ENCODE measurements around the gene ANXA3. TPM values are rescaled to one million over a fixed set of nuclear protein-coding genes. Genes with fewer than 3 reads are reported as not detected.

The ANXA3 gene
- total RNA-seq, 1 donor from 2014 or later: 1.9 TPM

GRCh38 chr4:78599147-78599546, 47.6 kb downstream of the ANXA3 start:
- no peaks in the 10 kb centered on the region for H3K36me3 Mint-ChIP-seq
- H2AFZ ChIP-seq (replicated peaks): no peak overlapping the region
- H3K9ac ChIP-seq: no peak overlapping the region
- no peak for DNase-seq (ENCODE audit: low spot score)
- no peaks in the 10 kb centered on the region for H3K27me3 Mint-ChIP-seq (ENCODE audit: insufficient read depth, low read depth)
- no peaks in the 10 kb centered on the region for H3K9me3 Mint-ChIP-seq
- TF ChIP-seq EZH2phosphoT487 (IDR thresholded peaks at IDR 0.05): no peak
- no peak for TF ChIP-seq EZH2 (IDR thresholded peaks at IDR 0.05)
- TF ChIP-seq, protein P1, sequence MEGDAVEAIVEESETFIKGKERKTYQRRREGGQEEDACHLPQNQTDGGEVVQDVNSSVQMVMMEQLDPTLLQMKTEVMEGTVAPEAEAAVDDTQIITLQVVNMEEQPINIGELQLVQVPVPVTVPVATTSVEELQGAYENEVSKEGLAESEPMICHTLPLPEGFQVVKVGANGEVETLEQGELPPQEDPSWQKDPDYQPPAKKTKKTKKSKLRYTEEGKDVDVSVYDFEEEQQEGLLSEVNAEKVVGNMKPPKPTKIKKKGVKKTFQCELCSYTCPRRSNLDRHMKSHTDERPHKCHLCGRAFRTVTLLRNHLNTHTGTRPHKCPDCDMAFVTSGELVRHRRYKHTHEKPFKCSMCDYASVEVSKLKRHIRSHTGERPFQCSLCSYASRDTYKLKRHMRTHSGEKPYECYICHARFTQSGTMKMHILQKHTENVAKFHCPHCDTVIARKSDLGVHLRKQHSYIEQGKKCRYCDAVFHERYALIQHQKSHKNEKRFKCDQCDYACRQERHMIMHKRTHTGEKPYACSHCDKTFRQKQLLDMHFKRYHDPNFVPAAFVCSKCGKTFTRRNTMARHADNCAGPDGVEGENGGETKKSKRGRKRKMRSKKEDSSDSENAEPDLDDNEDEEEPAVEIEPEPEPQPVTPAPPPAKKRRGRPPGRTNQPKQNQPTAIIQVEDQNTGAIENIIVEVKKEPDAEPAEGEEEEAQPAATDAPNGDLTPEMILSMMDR (IDR thresholded peaks at IDR 0.05): no peak
- H3K4me1 ChIP-seq: no peaks in the 10 kb centered on the region
- no peaks in the 10 kb centered on the region for H3K4me1 Mint-ChIP-seq
- no peaks in the 10 kb centered on the region for H3K79me2 ChIP-seq (ENCODE audit: low read depth)
- H4K20me1 ChIP-seq (ENCODE audit: low read depth): no peaks in the 10 kb centered on the region
- no peaks in the 10 kb centered on the region for H3K27me3 ChIP-seq
- H3K4me3 ChIP-seq: no peak overlapping the region
- no peak overlapping the region for H3K27ac Mint-ChIP-seq
- H3F3A ChIP-seq (ENCODE audit: low read depth): no peaks in the 10 kb centered on the region
- no peaks in the 10 kb centered on the region for H3K9me3 ChIP-seq (ENCODE audit: low read depth)
- H3K4me3 Mint-ChIP-seq: no peak overlapping the region
- no peaks in the 10 kb centered on the region for H3K36me3 ChIP-seq
- H3K27ac ChIP-seq: no peak overlapping the region
- no peak overlapping the region for H3K4me2 ChIP-seq

DNA sequence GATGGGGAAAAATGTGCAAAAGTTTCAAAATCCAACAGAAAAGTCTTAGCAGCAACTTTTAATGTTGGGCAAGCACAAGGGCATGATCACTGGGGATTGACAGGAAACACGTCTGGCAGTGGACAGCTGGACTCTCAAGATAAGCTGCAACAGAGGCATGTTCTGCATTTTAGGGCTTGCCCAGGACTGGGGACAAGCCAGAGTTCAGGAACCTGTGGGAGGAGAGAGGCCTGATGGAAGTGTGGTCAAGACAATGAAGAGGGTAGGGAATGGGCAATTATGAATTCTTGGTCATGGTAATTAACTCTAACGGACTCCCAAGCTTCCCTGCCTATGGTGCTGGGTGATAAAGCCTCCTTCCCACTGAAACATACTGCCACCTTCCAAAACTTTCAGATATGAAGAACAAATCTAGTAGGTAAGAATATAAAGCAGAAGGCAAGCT, 48.4 kb downstream of the ANXA3 start:
- no peak for DNase-seq (ENCODE audit: low spot score)
- H3K4me3 Mint-ChIP-seq: no peak overlapping the region
- Histone ChIP-seq H2AFZ (replicated peaks) (no peak overlapping the region), H3K4me3 (no peak overlapping the region), H3K9me3 (ENCODE audit: low read depth) (no peaks in the 10 kb centered on the region), H3K36me3 (no peaks in the 10 kb centered on the region), H3K9ac (no peak overlapping the region), H3K27me3 (no peaks in the 10 kb centered on the region), H3K4me1 (no peaks in the 10 kb centered on the region), H3K4me2 (no peak overlapping the region), H3K27ac (no peak overlapping the region), H3F3A (ENCODE audit: low read depth) (no peaks in the 10 kb centered on the region), H4K20me1 (ENCODE audit: low read depth) (no peaks in the 10 kb centered on the region), H3K79me2 (ENCODE audit: low read depth) (no peaks in the 10 kb centered on the region)
- H3K9me3 Mint-ChIP-seq: no peaks in the 10 kb centered on the region
- no peaks in the 10 kb centered on the region for H3K36me3 Mint-ChIP-seq
- no peaks in the 10 kb centered on the region for H3K4me1 Mint-ChIP-seq
- TF ChIP-seq, protein P1 (IDR thresholded peaks at IDR 0.05): no peak
- no peaks in the 10 kb centered on the region for H3K27me3 Mint-ChIP-seq (ENCODE audit: insufficient read depth, low read depth)
- H3K27ac Mint-ChIP-seq: no peak overlapping the region

- H3K9me3 Mint-ChIP-seq: no peaks in the 10 kb centered on the region
These were observed 49.4 kb downstream of the ANXA3 start for GRCh38 chr4:78601013-78601412.

More at GRCh38 chr4:78601013-78601412, 49.4 kb downstream of the ANXA3 start:
- Histone ChIP-seq H3K9ac (no peak overlapping the region), H3K4me3 (no peak overlapping the region), H3K36me3 (no peaks in the 10 kb centered on the region), H3K27ac (no peak overlapping the region), H3K4me2 (no peak overlapping the region), H3K27me3 (no peaks in the 10 kb centered on the region), H4K20me1 (ENCODE audit: low read depth) (no peaks in the 10 kb centered on the region), H2AFZ (replicated peaks) (no peak overlapping the region), H3F3A (ENCODE audit: low read depth) (no peaks in the 10 kb centered on the region), H3K9me3 (ENCODE audit: low read depth) (no peaks in the 10 kb centered on the region), H3K79me2 (ENCODE audit: low read depth) (no peaks in the 10 kb centered on the region), H3K4me1 (no peaks in the 10 kb centered on the region)
- H3K36me3 Mint-ChIP-seq: no peaks in the 10 kb centered on the region
- DNase-seq (ENCODE audit: low spot score): no peak
- no peak overlapping the region for H3K4me3 Mint-ChIP-seq
- TF ChIP-seq EZH2phosphoT487 (IDR thresholded peaks at IDR 0.05) (no peak), EZH2 (IDR thresholded peaks at IDR 0.05) (no peak)
- TF ChIP-seq, protein P1 (IDR thresholded peaks at IDR 0.05): no peak
- H3K27ac Mint-ChIP-seq: no peak overlapping the region
- no peaks in the 10 kb centered on the region for H3K4me1 Mint-ChIP-seq
- H3K27me3 Mint-ChIP-seq (ENCODE audit: insufficient read depth, low read depth): no peaks in the 10 kb centered on the region
